ENCODE data around the gene NPIPA1.
"Not testable (repeated sequence)": the region's sequence is repeated elsewhere in the genome, so short reads cannot be mapped to it uniquely, and the experiment has no call there.

The NPIPA1 gene

DNA sequence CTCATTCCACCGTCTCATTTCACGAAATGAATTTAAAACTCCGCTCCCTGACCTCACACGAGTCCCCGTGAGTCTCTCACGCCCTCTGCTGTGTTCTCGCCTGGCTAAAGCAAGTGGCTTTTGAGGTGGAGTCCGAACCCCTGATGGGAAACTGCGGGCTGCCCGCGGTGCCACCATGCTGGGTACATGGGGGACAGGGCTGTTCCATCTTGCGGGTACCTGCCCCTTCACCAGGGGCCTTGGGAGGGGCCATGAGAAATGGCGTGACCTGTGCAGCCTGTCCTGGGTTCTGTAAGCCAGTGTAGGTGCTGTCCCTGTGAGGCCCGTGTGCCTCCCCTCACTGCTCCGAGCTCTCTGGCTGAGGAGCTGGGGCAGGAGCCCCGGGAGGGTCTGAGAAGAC, 14.3 kb upstream of the NPIPA1 start:
- not testable (repeated sequence) for H4K20me1 ChIP-seq, H3K9ac ChIP-seq, H3K27me3 ChIP-seq, H3K4me2 ChIP-seq, H3K27ac ChIP-seq, H3K4me3 ChIP-seq, H3K9me3 ChIP-seq, H3K36me3 ChIP-seq, H3K4me1 ChIP-seq

DNA sequence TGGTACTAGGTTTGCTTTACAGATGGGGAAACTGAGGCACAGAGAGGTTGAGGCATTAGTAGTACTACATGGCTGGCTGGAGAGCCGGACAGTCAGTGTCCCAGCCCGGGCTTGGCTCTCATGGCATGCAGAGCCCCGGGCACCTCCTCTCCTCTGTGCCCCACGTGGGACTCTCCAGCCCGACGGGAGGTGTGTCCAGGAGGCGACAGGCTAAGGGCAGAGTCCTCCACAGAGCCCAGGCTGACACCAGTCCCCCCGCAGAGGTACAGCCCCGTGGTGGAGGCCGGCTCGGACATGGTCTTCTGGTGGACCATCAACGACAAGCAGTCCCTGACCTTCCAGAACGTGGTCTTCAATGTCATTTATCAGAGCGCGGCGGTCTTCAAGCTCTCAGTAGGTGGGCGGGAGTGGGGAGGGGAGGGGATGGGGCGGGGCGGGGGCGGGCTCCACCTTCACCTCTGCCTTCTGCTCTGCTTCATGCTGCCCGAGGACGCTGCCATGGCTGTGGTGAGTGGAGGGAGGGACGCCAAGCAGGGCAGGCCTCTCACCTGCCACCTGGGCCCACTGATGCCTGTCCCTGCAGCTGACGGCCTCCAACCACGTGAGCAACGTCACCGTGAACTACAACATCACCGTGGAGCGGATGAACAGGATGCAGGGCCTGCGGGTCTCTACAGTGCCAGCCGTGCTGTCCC, 13.7 kb upstream of the NPIPA1 start:
- H3K27ac ChIP-seq, H3K9me3 ChIP-seq, H3K4me1 ChIP-seq, H4K20me1 ChIP-seq, H3K4me2 ChIP-seq, H3K9ac ChIP-seq, H3K27me3 ChIP-seq, H3K4me3 ChIP-seq, H3K36me3 ChIP-seq: not testable (repeated sequence)

DNA sequence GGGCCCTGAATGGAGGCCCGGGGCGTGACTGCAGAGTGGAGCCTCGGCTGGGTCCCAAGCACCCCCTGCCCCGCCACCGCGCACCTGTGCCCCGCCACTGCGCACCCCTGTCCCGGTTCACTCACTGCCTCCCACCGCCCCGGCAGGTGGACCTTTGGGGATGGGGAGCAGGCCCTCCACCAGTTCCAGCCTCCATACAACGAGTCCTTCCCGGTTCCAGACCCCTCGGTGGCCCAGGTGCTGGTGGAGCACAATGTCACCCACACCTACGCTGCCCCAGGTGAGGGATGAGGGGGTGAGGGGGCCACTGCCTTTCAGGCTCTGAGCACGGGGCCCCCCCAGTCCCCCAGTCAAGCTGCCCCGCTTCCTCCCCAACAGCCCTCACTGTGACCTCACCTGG, 12.9 kb upstream of the NPIPA1 start:
- H3K4me2 ChIP-seq, H3K36me3 ChIP-seq, H3K4me3 ChIP-seq, H3K27me3 ChIP-seq, H3K9me3 ChIP-seq, H3K9ac ChIP-seq, H3K27ac ChIP-seq, H3K4me1 ChIP-seq, H4K20me1 ChIP-seq: not testable (repeated sequence)

DNA sequence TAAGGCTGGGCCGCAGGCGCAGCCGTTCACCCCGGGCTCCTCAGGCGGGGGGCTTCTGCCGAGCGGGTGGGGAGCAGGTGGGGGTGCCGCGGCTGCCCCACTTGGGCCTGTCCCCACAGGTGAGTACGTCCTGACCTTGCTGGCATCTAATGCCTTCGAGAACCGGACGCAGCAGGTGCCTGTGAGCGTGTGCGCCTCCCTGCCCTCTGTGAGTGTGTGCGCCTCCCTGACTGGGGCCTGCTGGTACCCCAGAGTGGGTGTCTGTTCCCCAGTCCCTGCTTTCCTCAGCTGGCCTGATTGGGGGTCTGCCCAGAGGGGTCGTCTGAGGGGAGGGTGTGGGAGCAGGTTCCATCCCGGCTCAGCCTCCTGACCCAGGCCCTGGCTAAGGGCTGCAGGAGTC, 12.3 kb upstream of the NPIPA1 start:
- not testable (repeated sequence) for H3K4me3 ChIP-seq, H3K9ac ChIP-seq, H3K4me2 ChIP-seq, H3K4me1 ChIP-seq, H4K20me1 ChIP-seq, H3K9me3 ChIP-seq, H3K27ac ChIP-seq, H3K36me3 ChIP-seq, H3K27me3 ChIP-seq

DNA sequence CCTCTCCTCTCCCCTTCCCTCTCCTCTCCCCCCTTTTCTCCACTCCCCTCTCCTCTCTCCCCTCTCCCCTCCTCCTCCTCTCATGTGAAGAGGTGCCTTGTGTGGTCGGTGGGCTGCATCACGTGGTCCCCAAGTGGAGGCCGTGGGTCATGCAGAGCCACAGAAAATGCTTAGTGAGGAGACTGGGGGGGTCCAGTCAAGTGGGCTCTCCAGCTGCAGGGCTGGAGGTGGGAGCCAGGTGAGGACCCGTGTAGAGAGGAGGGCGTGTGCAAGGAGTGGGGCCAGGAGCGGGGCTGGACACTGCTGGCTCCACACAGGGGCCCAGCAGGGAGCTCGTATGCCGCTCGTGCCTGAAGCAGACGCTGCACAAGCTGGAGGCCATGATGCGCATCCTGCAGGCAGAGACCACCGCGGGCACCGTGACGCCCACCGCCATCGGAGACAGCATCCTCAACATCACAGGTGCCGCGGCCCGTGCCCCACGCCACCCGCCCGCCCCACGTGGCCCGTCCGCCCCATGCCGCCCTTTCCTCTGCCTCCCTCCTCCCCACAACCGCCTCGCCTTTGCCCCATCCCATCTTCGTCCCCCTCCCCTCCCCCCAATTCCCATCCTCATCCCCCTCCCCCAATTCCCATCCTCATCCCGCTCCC, 9.1 kb upstream of the NPIPA1 start:
- not testable (repeated sequence) for H3K27ac ChIP-seq, H3K4me3 ChIP-seq, H3K4me2 ChIP-seq, H3K27me3 ChIP-seq, H3K36me3 ChIP-seq, H3K9me3 ChIP-seq, H3K4me1 ChIP-seq, H4K20me1 ChIP-seq, H3K9ac ChIP-seq

DNA sequence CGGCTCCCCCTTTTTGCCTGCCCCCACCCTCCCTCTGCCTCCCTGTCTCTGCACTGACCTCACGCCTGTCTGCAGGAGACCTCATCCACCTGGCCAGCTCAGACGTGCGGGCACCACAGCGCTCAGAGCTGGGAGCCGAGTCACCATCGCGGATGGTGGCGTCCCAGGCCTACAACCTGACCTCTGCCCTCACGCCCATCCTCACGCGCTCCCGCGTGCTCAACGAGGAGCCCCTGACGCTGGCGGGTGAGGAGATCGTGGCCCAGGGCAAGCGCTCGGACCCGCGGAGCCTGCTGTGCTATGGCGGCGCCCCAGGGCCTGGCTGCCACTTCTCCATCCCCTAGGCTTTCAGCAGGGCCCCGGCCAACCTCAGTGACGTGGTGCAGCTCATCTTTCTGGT, 8.1 kb upstream of the NPIPA1 start:
- H3K9ac ChIP-seq, H3K36me3 ChIP-seq, H3K4me2 ChIP-seq, H3K27me3 ChIP-seq, H3K27ac ChIP-seq, H4K20me1 ChIP-seq, H3K4me1 ChIP-seq, H3K9me3 ChIP-seq, H3K4me3 ChIP-seq: not testable (repeated sequence)

DNA sequence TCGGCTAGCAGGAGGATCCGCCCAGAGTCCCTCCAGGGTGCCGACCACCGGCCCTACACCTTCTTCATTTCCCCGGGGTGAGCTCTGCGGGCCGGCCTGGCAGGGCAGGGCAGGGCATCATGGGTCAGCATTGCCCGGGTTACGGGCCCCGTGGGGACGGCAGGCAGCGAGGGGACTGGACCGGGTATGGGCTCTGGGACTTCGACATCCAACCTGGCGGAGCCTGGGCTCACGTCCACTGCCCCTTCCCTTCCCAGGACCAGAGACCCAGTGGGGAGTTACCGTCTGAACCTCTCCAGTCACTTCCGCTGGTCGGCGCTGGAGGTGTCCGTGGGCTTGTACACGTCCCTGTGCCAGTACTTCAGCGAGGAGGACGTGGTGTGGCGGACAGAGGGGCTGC, 7.0 kb upstream of the NPIPA1 start:
- H3K9me3 ChIP-seq, H4K20me1 ChIP-seq, H3K27me3 ChIP-seq, H3K9ac ChIP-seq, H3K4me3 ChIP-seq, H3K36me3 ChIP-seq, H3K4me2 ChIP-seq, H3K27ac ChIP-seq, H3K4me1 ChIP-seq: not testable (repeated sequence)

DNA sequence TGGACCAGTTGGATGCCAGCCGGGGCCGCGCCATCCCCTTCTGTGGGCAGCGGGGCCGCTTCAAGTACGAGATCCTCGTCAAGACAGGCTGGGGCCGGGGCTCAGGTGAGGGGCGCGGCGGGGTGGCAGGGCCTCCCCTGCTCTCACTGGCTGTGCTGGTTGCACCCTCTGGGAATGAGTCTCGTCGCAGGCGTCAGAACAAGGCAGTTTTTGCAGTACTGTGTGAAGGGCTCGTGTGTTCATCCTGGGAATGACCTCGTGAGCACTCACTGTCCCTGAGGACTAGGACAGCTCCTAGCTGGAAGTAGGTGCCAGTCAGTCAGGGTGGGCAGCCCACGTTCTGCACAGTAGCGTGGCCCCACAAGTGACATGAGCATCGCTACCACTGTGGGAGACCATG, 6.3 kb upstream of the NPIPA1 start:
- not testable (repeated sequence) for H3K9ac ChIP-seq, H3K27me3 ChIP-seq, H3K4me3 ChIP-seq, H3K9me3 ChIP-seq, H3K36me3 ChIP-seq, H3K4me2 ChIP-seq, H3K4me1 ChIP-seq, H3K27ac ChIP-seq, H4K20me1 ChIP-seq

DNA sequence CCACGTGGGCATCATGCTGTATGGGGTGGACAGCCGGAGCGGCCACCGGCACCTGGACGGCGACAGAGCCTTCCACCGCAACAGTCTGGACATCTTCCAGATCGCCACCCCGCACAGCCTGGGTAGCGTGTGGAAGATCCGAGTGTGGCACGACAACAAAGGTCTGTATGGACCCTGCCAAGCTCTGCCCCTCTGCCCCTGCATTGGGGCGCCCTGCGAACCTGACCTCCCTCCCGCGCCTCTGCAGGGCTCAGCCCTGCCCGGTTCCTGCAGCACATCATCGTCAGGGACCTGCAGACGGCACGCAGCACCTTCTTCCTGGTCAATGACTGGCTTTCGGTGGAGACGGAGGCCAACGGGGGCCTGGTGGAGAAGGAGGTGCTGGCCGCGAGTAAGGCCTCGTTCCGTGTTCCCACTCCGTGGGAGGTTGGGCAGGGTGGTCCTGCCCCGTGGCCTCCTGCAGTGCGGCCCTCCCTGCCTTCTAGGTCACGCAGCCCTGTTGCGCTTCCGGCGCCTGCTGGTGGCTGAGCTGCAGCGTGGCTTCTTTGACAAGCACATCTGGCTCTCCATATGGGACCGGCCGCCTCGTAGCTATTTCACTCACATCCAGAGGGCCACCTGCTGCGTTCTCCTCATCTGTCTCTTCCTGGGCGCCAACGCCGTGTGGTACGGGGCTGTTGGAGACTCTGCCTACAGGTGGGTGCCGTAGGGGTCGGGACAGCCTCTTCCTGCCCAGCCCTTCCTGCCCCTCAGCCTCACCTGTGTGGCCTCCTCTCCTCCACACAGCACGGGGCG, 4.5 kb upstream of the NPIPA1 start:
- not testable (repeated sequence) for H3K9me3 ChIP-seq, H3K27ac ChIP-seq, H3K4me3 ChIP-seq, H3K4me1 ChIP-seq, H3K36me3 ChIP-seq, H3K4me2 ChIP-seq, H3K9ac ChIP-seq, H3K27me3 ChIP-seq, H4K20me1 ChIP-seq

DNA sequence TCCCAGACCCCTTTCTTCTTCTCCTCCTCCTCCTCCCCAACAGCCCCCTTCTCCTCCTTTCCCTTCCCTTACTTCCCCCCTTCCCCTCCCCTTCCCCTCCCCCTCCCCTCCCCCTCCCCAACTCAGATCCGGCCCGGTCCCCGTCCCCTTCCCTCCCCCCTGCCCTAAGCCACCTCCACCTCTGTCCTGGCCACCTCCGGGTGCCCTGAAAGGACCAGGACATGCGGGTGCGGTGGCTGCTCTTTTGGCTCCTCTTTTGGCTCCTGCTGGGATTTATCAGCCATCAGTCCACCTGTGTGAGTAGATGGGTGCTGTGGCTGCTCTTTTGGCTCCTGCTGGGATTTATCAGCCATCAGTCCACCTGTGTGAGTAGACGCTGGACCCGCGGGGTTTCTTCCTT, 751 bp downstream of the NPIPA1 start:
- H3K9me3 ChIP-seq, H3K27ac ChIP-seq, H4K20me1 ChIP-seq, H3K36me3 ChIP-seq, H3K4me3 ChIP-seq, H3K4me2 ChIP-seq, H3K27me3 ChIP-seq, H3K9ac ChIP-seq, H3K4me1 ChIP-seq: not testable (repeated sequence)

DNA sequence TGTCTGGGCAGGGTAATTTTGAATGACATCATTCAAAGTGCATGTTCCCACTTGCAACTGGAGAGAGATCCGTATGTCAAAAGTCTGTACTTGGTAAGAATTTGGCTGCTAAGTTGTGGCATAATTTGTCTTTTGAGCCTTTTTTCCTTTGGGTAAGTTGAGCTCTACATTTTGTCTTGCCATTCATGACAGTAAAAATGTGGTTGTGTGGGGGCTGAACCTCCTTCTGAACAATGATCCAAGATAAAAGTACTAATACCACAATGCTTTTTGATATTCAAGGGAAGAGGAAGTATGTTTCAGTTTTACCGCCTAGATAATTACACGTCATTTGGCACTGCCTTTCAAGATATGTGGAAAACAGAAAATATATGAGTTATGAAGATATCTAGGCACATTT, 5.4 kb downstream of the NPIPA1 start:
- not testable (repeated sequence) for H3K4me3 ChIP-seq, H4K20me1 ChIP-seq, H3K36me3 ChIP-seq, H3K9me3 ChIP-seq, H3K27me3 ChIP-seq, H3K4me2 ChIP-seq, H3K4me1 ChIP-seq, H3K9ac ChIP-seq, H3K27ac ChIP-seq

All from BLaER1 (cell line).